GM18951 (cell line): ENCODE data around the gene TTLL10.

Experiments used
- POLR2A ChIP-seq: IDR thresholded peaks from 4 replicates; pipeline ENCODE4 v1.6.1; 2011; ENCODE audit warnings: mild to moderate bottlenecking; ENCODE audit not compliant: insufficient read length, insufficient read depth; ENCODE audit errors: extremely low read depth
- in situ Hi-C: fragments of 300-500 bp; cut with MboI; formaldehyde crosslinking; loops from one replicate; pipeline ENCODE4 v1.12.0; 2022; ENCODE audit warnings: low sequenced_read_pairs, mixed read lengths, inconsistent platforms; ENCODE audit not compliant: unreplicated experiment

Gene TTLL10

GRCh38 chr1:1165485-1165884 lies 8.2 kb upstream of the TTLL10 start:
- in situ Hi-C loops: no loop called here
- no peak for TF ChIP-seq POLR2A

GRCh38 chr1:1165900-1166421 lies 7.7 kb upstream of the TTLL10 start:
- TF ChIP-seq POLR2A: no peak
- in situ Hi-C loops: no loop called here

- TF ChIP-seq POLR2A: no peak
- in situ Hi-C loops: no loop called here
These were observed 6.9 kb upstream of the TTLL10 start for GRCh38 chr1:1166642-1167397.

GRCh38 chr1:1167398-1167821 lies 6.3 kb upstream of the TTLL10 start:
- in situ Hi-C loops: no loop called here
- TF ChIP-seq POLR2A: no peak

- no peak for TF ChIP-seq POLR2A
- in situ Hi-C loops: no loop called here
These were observed 5.7 kb upstream of the TTLL10 start for GRCh38 chr1:1167841-1168450.

GRCh38 chr1:1168451-1169411 lies 4.9 kb upstream of the TTLL10 start:
- TF ChIP-seq POLR2A: no peak
- in situ Hi-C loops: no loop called here

GRCh38 chr1:1169429-1170214 lies 4.1 kb upstream of the TTLL10 start:
- TF ChIP-seq POLR2A: no peak
- in situ Hi-C loops: no loop called here

GRCh38 chr1:1170215-1171091 lies 3.2 kb upstream of the TTLL10 start:
- TF ChIP-seq POLR2A: no peak
- in situ Hi-C loops: no loop called here

GRCh38 chr1:1171161-1171545 lies 2.5 kb upstream of the TTLL10 start:
- TF ChIP-seq POLR2A: no peak
- in situ Hi-C loops: no loop called here

GRCh38 chr1:1171546-1172340 lies 1.9 kb upstream of the TTLL10 start:
- in situ Hi-C loops: no loop called here
- no peak for TF ChIP-seq POLR2A
